Keratinocyte (primary cell): Measurements from ENCODE around the gene DNM2. TPM values are rescaled to one million over a fixed set of nuclear protein-coding genes. Genes with fewer than 3 reads are reported as not detected.
"Not testable (repeated sequence)": the region's sequence is repeated elsewhere in the genome, so short reads cannot be mapped to it uniquely, and the experiment has no call there.

Experiments used
- DNase-seq: peaks from one replicate; pipeline ENCODE4 v3.0.0-alpha.2; 2011; ENCODE audit warnings: low read depth, missing footprints, low spot score
- FAIRE-seq: peaks from 2 replicates; lab custom pipeline; 2011; peaks lifted over from hg19 to GRCh38; lab: Jason Lieb, UNC
- H2AFZ ChIP-seq: 2 replicates; pipeline ENCODE4 v1.6.0; 2012; ENCODE audit warnings: low read length, control low read depth, inconsistent platforms; ENCODE audit not compliant: control insufficient read depth
- H3K27ac ChIP-seq: 2 replicates; pipeline ENCODE4 v1.5.1; 2011; ENCODE audit warnings: low read length; ENCODE audit not compliant: control insufficient read depth, insufficient read depth
- H3K27me3 ChIP-seq: 3 replicates; pipeline ENCODE4 v1.6.0; 2011; ENCODE audit warnings: low read length; ENCODE audit not compliant: control insufficient read depth, insufficient read depth; ENCODE audit errors: extremely low read depth
- H3K36me3 ChIP-seq, 2 experiments: 2 replicates in 1 of 2; 3 replicates in 1 of 2; pipeline ENCODE4 v1.5.1; 2011; ENCODE audit warnings: low read length in 2 of 2, mild to moderate bottlenecking in 1 of 2; ENCODE audit not compliant: control insufficient read depth in 2 of 2, insufficient read depth in 2 of 2; ENCODE audit errors: extremely low read depth in 1 of 2
- H3K4me1 ChIP-seq: 3 replicates; pipeline ENCODE4 v1.5.1; 2011; ENCODE audit warnings: low read length; ENCODE audit not compliant: control insufficient read depth, insufficient read depth; ENCODE audit errors: extremely low read depth
- H3K4me2 ChIP-seq: 3 replicates; pipeline ENCODE4 v1.6.0; 2011; ENCODE audit warnings: low read depth, low read length; ENCODE audit not compliant: control insufficient read depth, insufficient read depth; ENCODE audit errors: extremely low read depth
- H3K4me3 ChIP-seq, 3 experiments: fragments of 200-600 bp in 1 of 3; sonication (generic) in 1 of 3; 2 replicates in 2 of 3; 3 replicates in 1 of 3; pipeline ENCODE4 v1.5.1; 2011 to 2016; ENCODE audit warnings: low read length in 3 of 3, mild to moderate bottlenecking in 3 of 3, control low read depth in 2 of 3, inconsistent platforms in 1 of 3, low read depth in 1 of 3, mixed read lengths in 1 of 3, mixed run types in 1 of 3, moderate library complexity in 1 of 3; ENCODE audit not compliant: control insufficient read depth in 2 of 3, insufficient read depth in 2 of 3; ENCODE audit errors: extremely low read depth in 1 of 3
- H3K79me2 ChIP-seq: 2 replicates; pipeline ENCODE4 v1.6.0; 2012; ENCODE audit warnings: low read length; ENCODE audit not compliant: control insufficient read depth, insufficient read depth
- H3K9ac ChIP-seq: 3 replicates; pipeline ENCODE4 v1.6.0; 2011; ENCODE audit warnings: low read length; ENCODE audit not compliant: control insufficient read depth, insufficient read depth; ENCODE audit errors: extremely low read depth
- H3K9me1 ChIP-seq: 3 replicates; pipeline ENCODE4 v1.6.0; 2011; ENCODE audit warnings: low read length; ENCODE audit not compliant: control insufficient read depth, insufficient read depth; ENCODE audit errors: extremely low read depth
- H3K9me3 ChIP-seq: 2 replicates; pipeline ENCODE4 v1.5.1; 2012; ENCODE audit warnings: low read depth, low read length; ENCODE audit not compliant: control insufficient read depth
- H4K20me1 ChIP-seq: 3 replicates; pipeline ENCODE4 v1.6.0; 2011; ENCODE audit warnings: low read length; ENCODE audit not compliant: control insufficient read depth, insufficient read depth; ENCODE audit errors: extremely low read depth
- CTCF ChIP-seq, 3 experiments: IDR thresholded peaks in 1 of 3; conservative IDR thresholded peaks in 1 of 3; optimal IDR thresholded peaks in 1 of 3; 2 replicates in 2 of 3; 3 replicates in 1 of 3; pipeline versions ENCODE3 to v1.5.1; 2011; ENCODE audit warnings: low read length in 3 of 3, mild to moderate bottlenecking in 3 of 3, moderate library complexity in 2 of 3, control low read depth in 1 of 3, inconsistent platforms in 1 of 3; ENCODE audit not compliant: insufficient read depth in 2 of 3; ENCODE audit errors: extremely low read depth in 1 of 3
- EZH2 ChIP-seq: IDR thresholded peaks from one replicate; pipeline ENCODE4 v1.6.1; 2012; ENCODE audit warnings: inconsistent platforms, mild to moderate bottlenecking, low read length, moderate library complexity
- dilution Hi-C: fragments of 300-500 bp; cut with MboI; formaldehyde crosslinking; loops from one replicate; pipeline ENCODE4 v1.7.0; 2020; ENCODE audit warnings: low sequenced_read_pairs; ENCODE audit not compliant: extremely low pct_ligation_motif_present
- polyA plus RNA-seq, 5 experiments: library from polyadenylated mRNA; depleted of rRNA in 3 of 5; stranded (reverse) in 3 of 5; stranded (forward) in 1 of 5; unstranded in 1 of 5; fragments of >200 nt; gene quantifications; 1 replicate in 1 of 5; 2 replicates in 3 of 5; 3 replicates in 1 of 5; pipeline versions ENCODE4 v1.2.1 to v1.2.3, GENCODE V29; 2011 to 2012; ENCODE audit warnings: missing spikeins in 2 of 5, low read depth in 1 of 5, low replicate concordance in 1 of 5

The DNM2 gene
- polyA plus RNA-seq, 1 donor (not counting 4 experiments of a cell fraction or from before 2014, with no cell fraction given), result 60.1 TPM

- dilution Hi-C loops, H3K27ac ChIP-seq, H3K4me1 ChIP-seq, H3K27me3 ChIP-seq, H3K9me1 ChIP-seq, H3K9ac ChIP-seq, DNase-seq, H2AFZ ChIP-seq, FAIRE-seq, H3K4me2 ChIP-seq, H3K4me3 ChIP-seq, H3K9me3 ChIP-seq: not testable (repeated sequence)
- peaks cover 37 to 67% of the 10 kb centered on the region in 2 experiments for H3K36me3 ChIP-seq
- peaks cover 25% of the 10 kb centered on the region for H4K20me1 ChIP-seq
- H3K79me2 ChIP-seq, result peaks cover 74% of the 10 kb centered on the region
Observed at GRCh38 chr19:10675214-10675613, 42.7 kb upstream of the DNM2 start.

GRCh38 chr19:10677751-10678150 is 40.1 kb upstream of the DNM2 start:
- dilution Hi-C loops, result no loop called here
- peaks cover 71% of the 10 kb centered on the region for H3K79me2 ChIP-seq
- H3K9ac ChIP-seq, result no peak overlapping the region
- H3K9me1 ChIP-seq, result no peaks in the 10 kb centered on the region
- no peak overlapping the region for H3K27ac ChIP-seq
- peaks cover 13% of the 10 kb centered on the region for H4K20me1 ChIP-seq
- FAIRE-seq, result no peak
- no peaks in the 10 kb centered on the region for H3K4me1 ChIP-seq
- no peaks in the 10 kb centered on the region for H3K9me3 ChIP-seq
- H2AFZ ChIP-seq, result no peak overlapping the region
- TF ChIP-seq EZH2, result no peak
- no peak for TF ChIP-seq CTCF (optimal IDR thresholded peaks at IDR 0.05 in 1 of 3, IDR thresholded peaks at IDR 0.05 in 1 of 3, conservative IDR thresholded peaks at IDR 0.05 in 1 of 3; ENCODE audit: extremely low read depth in 1 of 3, insufficient read depth in 2 of 3, low read length in 3 of 3)
- no peaks in the 10 kb centered on the region for H3K27me3 ChIP-seq
- H3K36me3 ChIP-seq, result peaks cover 43 to 72% of the 10 kb centered on the region in 2 experiments
- no peak overlapping the region for H3K4me3 ChIP-seq
- H3K4me2 ChIP-seq, result no peak overlapping the region
- DNase-seq, result no peak

GRCh38 chr19:10678813-10679212 is 39.1 kb upstream of the DNM2 start:
- no peak overlapping the region for H3K4me2 ChIP-seq
- no peaks in the 10 kb centered on the region for H3K9me1 ChIP-seq
- no peaks in the 10 kb centered on the region for H3K27me3 ChIP-seq
- no peaks in the 10 kb centered on the region for H3K4me1 ChIP-seq
- DNase-seq (no peak), FAIRE-seq (no peak)
- dilution Hi-C loops, result no loop called here
- no peak overlapping the region for H3K27ac ChIP-seq
- H3K79me2 ChIP-seq, result peaks cover 68% of the 10 kb centered on the region
- H3K4me3 ChIP-seq, result no peak overlapping the region
- peaks cover 53 to 75% of the 10 kb centered on the region in 2 experiments for H3K36me3 ChIP-seq
- H3K9ac ChIP-seq, result no peak overlapping the region
- H3K9me3 ChIP-seq, result no peaks in the 10 kb centered on the region
- H2AFZ ChIP-seq, result no peak overlapping the region
- peaks cover 10% of the 10 kb centered on the region for H4K20me1 ChIP-seq
- TF ChIP-seq CTCF (optimal IDR thresholded peaks at IDR 0.05 in 1 of 3, IDR thresholded peaks at IDR 0.05 in 1 of 3, conservative IDR thresholded peaks at IDR 0.05 in 1 of 3; ENCODE audit: extremely low read depth in 1 of 3, insufficient read depth in 2 of 3, low read length in 3 of 3) (no peak), EZH2 (no peak)
